Femur (tissue), 1 donor: ENCODE results near the gene ZNG1F.
"Not testable (repeated sequence)": the region's sequence is repeated elsewhere in the genome, so short reads cannot be mapped to it uniquely, and the experiment has no call there.

Experiments
- DNase-seq: peaks from one replicate; pipeline ENCODE4 v3.0.0-alpha.2; 2017

Gene ZNG1F

GRCh38 chr9:41120696-41121095 is 68.4 kb downstream of the ZNG1F start:
- not testable (repeated sequence) for DNase-seq

DNA sequence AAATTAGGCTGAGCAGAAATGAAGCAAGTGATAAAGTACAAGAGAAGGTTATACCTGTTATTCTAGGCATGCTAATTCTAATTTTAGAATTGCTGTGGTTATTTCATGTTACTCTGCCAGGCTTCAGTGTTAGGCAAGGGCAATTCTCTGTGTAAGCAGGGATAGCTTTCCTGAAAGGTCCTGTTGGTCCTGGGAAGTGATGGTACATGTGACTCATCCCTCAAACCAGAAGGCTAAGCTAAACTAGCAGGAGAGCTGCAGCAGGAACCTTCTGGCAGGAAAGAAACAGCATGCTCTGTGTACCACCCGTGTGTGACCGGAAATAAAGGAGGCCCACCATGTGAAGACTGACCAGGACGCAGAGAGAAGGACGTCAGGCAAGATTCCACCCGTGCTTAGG is 69.4 kb downstream of the ZNG1F start:
- DNase-seq, result not testable (repeated sequence)

DNA sequence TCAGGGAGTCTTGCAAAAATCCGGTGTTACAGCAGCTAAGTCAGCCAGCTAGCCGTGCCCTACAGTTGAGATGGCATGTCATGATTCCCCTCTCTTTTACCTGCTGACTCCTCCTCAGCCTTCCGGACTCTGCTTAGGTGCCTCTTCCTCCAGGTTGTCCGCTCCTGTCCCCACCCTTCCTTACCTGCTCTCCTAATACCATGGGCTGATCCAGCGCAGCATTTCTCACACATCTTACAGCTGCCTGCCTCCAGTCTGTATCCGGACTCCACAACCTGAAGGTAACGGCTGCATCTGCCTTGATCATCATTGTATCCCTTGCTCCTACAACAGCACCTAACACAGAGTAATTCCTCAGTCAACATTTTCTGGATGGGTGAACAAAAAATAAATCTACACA is 69.8 kb downstream of the ZNG1F start:
- DNase-seq, result not testable (repeated sequence)

- not testable (repeated sequence) for DNase-seq
Measured at GRCh38 chr9:41113348-41113747, 75.8 kb downstream of the ZNG1F start.

- not testable (repeated sequence) for DNase-seq
Measured at GRCh38 chr9:41111414-41111813, 77.7 kb downstream of the ZNG1F start.

- peak; percentile 9 for DNase-seq
Measured at GRCh38 chr9:41110913-41111312, 78.2 kb downstream of the ZNG1F start.

DNA sequence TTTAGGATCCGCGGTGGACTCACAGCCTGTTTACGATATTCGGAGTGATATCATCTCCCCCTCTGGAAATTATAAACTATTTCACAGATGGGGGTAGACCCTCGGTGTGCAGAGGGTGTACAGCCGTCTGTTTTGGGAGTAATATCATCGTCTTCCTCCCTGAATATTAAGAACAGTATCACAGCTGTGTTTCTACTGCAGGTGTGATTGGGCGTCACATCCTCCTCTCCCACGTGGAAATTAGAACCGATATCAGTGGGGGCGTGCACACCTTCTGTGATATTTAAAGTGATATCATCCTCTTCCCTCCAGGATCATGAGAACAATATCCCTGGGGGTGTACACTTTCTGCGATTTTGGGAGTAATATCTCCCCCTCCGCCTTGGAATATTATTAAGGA is 79.9 kb downstream of the ZNG1F start:
- DNase-seq, result not testable (repeated sequence)

GRCh38 chr9:41108816-41109215 is 80.3 kb downstream of the ZNG1F start:
- DNase-seq, result not testable (repeated sequence)

DNA sequence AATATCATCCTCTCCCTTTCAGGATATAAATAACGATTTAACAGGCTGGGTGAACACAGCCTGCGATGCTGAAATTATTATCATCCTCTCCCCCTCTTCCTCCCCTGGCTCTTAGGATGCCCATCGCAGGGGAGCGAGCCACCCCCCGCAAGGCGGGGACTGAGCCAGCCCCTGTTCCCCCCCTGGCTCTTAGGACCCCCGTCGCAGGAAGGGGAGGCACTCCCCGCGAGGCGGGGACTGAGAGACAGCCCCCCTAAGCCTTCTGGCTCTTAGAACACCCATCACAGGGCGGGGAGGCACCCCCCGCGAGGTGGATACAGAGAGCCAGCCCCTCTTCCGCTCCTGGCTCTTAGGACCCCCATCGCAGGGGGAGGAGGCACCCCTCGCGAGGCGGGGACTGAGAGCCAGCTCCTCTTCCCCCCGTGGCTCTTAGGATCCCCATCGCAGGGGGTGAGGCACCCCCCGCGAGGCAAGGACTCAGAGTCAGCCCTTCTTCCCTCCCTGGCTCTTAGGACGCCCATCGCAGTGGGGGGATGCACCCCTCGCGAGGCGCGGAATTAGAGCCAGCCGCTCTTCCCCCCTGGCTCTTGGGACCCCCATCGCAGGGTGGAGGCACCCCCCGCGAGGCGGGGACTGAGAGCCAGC is 82.5 kb downstream of the ZNG1F start:
- DNase-seq, result not testable (repeated sequence)

- DNase-seq, result not testable (repeated sequence)
Measured at GRCh38 chr9:41105557-41106253, 83.4 kb downstream of the ZNG1F start.

DNA sequence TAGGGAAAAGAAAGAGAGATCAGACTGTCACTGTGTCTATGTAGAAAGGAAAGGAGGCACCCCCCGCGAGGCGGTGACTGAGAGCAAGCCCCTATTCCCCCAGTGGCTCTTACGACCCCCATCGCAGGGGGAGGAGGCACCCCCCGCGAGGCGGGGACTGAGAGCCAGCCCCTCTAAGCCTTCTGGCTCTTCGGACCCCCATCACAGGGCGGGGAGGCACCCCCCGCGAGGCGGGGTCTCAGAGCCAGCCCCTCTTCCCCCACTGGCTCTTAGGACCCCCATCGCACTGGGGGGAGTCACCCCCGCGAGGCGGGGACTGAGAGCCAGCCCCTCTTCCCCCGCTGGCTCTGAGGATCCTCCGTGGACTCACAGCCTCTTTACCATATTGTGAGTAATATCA is 84.6 kb downstream of the ZNG1F start:
- not testable (repeated sequence) for DNase-seq

- not testable (repeated sequence) for DNase-seq
Measured at GRCh38 chr9:41100508-41100907, 88.6 kb downstream of the ZNG1F start.

DNA sequence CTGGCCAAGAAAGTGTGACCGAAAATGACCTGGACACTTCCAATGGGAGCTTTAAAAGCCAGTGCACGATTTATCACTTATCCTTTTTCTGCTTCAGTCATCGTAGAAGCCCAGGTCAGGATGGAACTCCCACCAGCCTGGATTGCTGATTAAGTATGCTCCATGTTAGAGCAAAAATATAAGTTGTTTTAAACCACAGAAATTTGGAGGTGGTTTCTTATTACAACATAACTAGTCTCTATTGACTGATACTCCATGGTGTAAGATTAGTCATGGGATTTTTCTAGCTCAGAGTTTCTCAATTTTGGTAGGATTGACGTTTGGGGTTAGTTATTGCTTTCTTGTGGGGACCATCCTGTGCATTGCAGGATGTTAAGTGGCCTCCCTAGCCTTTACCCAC is 90.4 kb downstream of the ZNG1F start:
- DNase-seq, result not testable (repeated sequence)

DNA sequence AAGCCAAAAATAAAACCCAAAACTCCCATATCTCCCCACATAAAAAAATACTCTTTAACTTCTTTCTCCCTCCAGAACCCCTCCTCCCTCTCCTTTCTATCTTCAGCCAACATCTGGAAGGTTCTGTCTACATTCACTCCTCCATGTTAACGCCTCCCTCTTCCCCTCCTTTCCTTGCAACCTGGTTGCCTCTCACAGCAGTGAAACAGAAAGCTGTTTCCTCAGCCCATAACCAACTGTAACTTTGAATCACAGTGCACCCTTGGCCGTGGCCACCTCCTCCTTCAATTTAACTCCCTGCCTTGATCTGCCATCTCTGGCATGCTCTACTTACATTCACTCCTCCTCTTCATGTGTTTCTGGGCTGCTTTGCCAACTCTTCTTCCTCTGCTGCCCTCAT is 94.1 kb downstream of the ZNG1F start:
- DNase-seq, result not testable (repeated sequence)

- DNase-seq, result not testable (repeated sequence)
Measured at GRCh38 chr9:41094010-41094773, 94.9 kb downstream of the ZNG1F start.

- not testable (repeated sequence) for DNase-seq
Measured at GRCh38 chr9:41090922-41091321, 98.2 kb downstream of the ZNG1F start.

- DNase-seq, result not testable (repeated sequence)
Measured at GRCh38 chr9:41090386-41090785, 98.7 kb downstream of the ZNG1F start.

DNA sequence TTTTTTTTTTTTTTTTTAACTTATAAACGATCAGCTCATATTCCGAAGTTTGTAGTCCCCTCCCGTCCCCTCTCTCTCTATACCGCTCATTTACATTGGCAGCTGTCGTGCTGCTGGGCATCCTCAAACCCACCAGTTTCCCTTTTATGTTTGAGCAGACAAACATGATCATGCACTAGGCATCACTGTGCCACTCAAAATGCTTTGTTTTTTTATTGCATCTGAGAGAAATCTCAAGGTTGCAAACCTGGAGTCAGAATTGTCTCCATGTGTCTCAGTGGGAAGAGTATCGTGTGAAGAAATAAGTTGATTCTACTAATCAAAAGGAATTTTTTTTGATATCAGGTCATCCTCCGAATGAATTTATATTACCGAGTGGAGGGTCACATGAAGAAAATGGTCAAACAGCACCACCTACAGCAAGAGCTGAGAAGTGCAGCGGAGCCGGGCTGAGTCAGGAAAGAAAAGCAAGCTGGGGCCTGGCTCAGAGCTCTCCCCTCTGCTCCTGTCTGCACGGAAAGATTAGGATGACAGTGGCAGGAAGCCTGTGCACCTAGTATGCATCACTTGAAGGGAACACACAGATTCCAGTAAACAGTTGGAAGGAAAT is 100.6 kb downstream of the ZNG1F start:
- not testable (repeated sequence) for DNase-seq

DNA sequence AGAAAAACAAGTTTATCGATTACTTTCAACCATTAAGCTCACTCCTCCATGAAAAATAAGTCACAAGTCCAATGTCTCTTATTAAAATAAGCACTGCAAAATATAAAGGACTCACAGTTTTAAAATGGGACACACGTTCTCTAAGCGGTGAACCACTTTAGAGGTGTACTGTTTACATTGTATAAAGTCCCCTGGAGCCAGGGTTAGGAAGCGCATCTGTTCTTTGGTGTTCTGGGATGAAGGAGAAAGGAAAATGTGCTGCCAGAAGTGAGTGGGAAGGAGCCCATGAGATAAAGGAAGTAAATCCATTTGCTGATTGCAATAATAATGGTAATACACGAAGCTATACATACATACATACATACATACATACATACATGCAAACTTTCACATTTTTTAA is 101.2 kb downstream of the ZNG1F start:
- not testable (repeated sequence) for DNase-seq

DNA sequence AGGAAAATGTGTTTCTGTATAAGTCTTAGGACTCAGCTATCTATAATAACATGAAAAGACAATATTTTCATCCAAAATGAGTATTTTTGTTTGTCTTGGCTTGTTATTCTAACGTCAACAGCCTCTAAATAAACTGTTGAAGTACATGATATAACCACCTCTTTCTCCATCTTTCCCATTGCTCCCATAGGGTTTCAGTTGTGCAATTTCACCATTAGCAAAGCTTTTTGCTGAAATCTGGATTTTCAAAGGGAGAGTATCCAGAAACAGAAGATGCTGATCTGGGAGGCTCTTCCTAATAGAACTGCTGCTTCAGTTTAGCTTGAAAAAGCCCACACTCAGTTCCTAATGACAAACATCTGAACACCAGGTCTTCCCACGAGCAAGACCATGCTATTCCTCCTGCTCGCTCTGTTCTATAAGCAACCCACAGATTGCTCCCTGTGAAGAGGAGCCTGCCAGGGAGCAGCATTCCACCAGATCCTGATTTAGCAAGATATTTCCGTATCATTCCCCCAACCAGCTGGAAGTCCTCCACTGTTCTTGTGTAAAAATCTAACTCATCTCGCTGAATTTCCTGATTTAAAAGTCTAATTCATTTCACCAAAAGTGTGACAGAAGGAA is 101.8 kb downstream of the ZNG1F start:
- peak; percentile 17 for DNase-seq

DNA sequence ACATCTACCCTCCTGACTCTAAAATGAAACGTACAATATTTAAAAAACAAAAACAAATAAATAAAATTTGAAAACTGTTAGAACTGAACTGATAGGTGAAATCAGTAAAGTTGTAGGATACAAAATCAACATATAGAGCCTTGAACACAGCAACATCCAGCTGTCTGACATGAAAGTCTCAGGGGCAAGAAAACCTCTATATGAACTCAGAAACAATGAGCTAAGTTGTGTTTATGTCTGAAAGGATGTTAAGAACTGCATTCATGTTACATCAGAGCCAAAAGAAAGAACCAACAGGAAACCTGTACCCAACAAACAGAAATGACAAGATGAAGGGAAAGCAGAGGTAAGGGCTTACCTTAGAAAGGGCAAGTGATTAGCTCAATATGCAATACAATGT is 102.4 kb downstream of the ZNG1F start:
- DNase-seq, result not testable (repeated sequence)

DNA sequence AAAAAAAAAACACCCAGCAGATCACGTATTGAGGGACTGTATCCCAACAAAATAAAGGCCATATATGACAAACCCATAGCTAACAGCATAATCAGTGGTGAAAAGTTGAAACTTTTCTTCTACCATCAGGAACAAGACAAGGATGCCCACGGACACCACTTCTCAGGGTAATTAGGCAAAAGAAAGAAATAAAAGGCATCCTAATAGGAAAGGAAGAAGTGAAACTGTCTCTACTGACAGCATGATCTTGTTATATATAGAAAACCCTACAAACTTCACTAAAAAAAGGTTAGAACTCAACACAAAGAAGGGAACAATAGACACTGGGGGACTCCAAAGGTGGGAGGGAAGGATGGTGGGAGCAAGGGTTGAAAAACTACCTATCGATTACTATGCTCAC is 102.9 kb downstream of the ZNG1F start:
- not testable (repeated sequence) for DNase-seq

- DNase-seq, result not testable (repeated sequence)
Measured at GRCh38 chr9:41082358-41082757, 106.8 kb downstream of the ZNG1F start.
